HUES48 (cell line): Measurements from ENCODE around the gene PRPF19.

Experiments used
- H3K27ac ChIP-seq: one replicate; pipeline ENCODE4 v1.7.0; 2013; ENCODE audit warnings: low read depth, low read length, inconsistent platforms
- H3K27me3 ChIP-seq: 2 replicates; pipeline ENCODE4 v1.6.1; 2013; ENCODE audit warnings: mild to moderate bottlenecking, low read length; ENCODE audit not compliant: control insufficient read depth, insufficient read depth
- H3K36me3 ChIP-seq: 2 replicates; pipeline ENCODE4 v1.6.1; 2013; ENCODE audit warnings: low read length; ENCODE audit not compliant: control insufficient read depth, insufficient read depth
- H3K4me1 ChIP-seq: 2 replicates; pipeline ENCODE4 v1.6.1; 2013; ENCODE audit warnings: mild to moderate bottlenecking, low read length; ENCODE audit not compliant: control insufficient read depth, insufficient read depth
- H3K4me3 ChIP-seq: 2 replicates; pipeline ENCODE4 v1.5.1; 2013; ENCODE audit warnings: mild to moderate bottlenecking, low read depth, low read length
- H3K9ac ChIP-seq: 2 replicates; pipeline ENCODE4 v1.6.1; 2013; ENCODE audit warnings: mild to moderate bottlenecking, low read depth, low read length, moderate library complexity
- H3K9me3 ChIP-seq: 2 replicates; pipeline ENCODE4 v1.6.1; 2013; ENCODE audit warnings: low read length; ENCODE audit not compliant: control insufficient read depth, insufficient read depth

The PRPF19 gene

GRCh38 chr11:60906132-60906972 lies at the start of gene PRPF19:
Gene PRPF19, minus strand, starts transcription at chr11:60906585. Its CDS starts 203 bp downstream, at chr11:60906382.
- Histone ChIP-seq H3K4me3 (peak within 1 kb of the TSS; percentile 96), H3K4me1 (peaks cover 8% of the 10 kb centered on the region), H3K36me3 (peaks cover 29% of the 10 kb centered on the region), H3K27me3 (peaks cover 13% of the 10 kb centered on the region), H3K9me3 (no peaks in the 10 kb centered on the region), H3K27ac (peak within 1 kb of the TSS; percentile 99), H3K9ac (peak within 1 kb of the TSS; percentile 84)

- Histone ChIP-seq H3K9ac (no peak overlapping the region), H3K36me3 (no peaks in the 10 kb centered on the region), H3K4me3 (no peak overlapping the region), H3K9me3 (no peaks in the 10 kb centered on the region), H3K27ac (no peak overlapping the region), H3K4me1 (peaks cover 9% of the 10 kb centered on the region), H3K27me3 (peaks cover 14% of the 10 kb centered on the region)
Measured at GRCh38 chr11:60955571-60955970, 49.2 kb upstream of the PRPF19 start.

GRCh38 chr11:60954421-60954820 lies 48.0 kb upstream of the PRPF19 start:
- Histone ChIP-seq H3K27ac (no peak overlapping the region), H3K4me3 (no peak overlapping the region), H3K4me1 (peaks cover 9% of the 10 kb centered on the region), H3K9ac (no peak overlapping the region), H3K36me3 (no peaks in the 10 kb centered on the region), H3K9me3 (no peaks in the 10 kb centered on the region), H3K27me3 (peaks cover 25% of the 10 kb centered on the region)

- Histone ChIP-seq H3K4me3 (no peak overlapping the region), H3K9ac (no peak overlapping the region), H3K9me3 (no peaks in the 10 kb centered on the region), H3K4me1 (peaks cover 9% of the 10 kb centered on the region), H3K27me3 (peaks cover 25% of the 10 kb centered on the region), H3K36me3 (no peaks in the 10 kb centered on the region), H3K27ac (no peak overlapping the region)
Measured at GRCh38 chr11:60953781-60954180, 47.4 kb upstream of the PRPF19 start.

GRCh38 chr11:60952742-60953170 lies 46.4 kb upstream of the PRPF19 start:
- H3K27me3 ChIP-seq, result peaks cover 25% of the 10 kb centered on the region
- no peaks in the 10 kb centered on the region for H3K36me3 ChIP-seq
- peak overlapping the region; percentile 63 for H3K4me3 ChIP-seq
- H3K9me3 ChIP-seq, result no peaks in the 10 kb centered on the region
- H3K4me1 ChIP-seq, result peaks cover 13% of the 10 kb centered on the region
- no peak overlapping the region for H3K9ac ChIP-seq
- no peak overlapping the region for H3K27ac ChIP-seq

- no peak within 1 kb of the TSS for H3K27ac ChIP-seq
- H3K4me1 ChIP-seq, result peaks cover 18% of the 10 kb centered on the region
- H3K9ac ChIP-seq, result no peak within 1 kb of the TSS
- H3K9me3 ChIP-seq, result no peaks in the 10 kb centered on the region
- peaks cover 25% of the 10 kb centered on the region for H3K27me3 ChIP-seq
- peak within 1 kb of the TSS; percentile 63 for H3K4me3 ChIP-seq
- H3K36me3 ChIP-seq, result no peaks in the 10 kb centered on the region
Measured at GRCh38 chr11:60951904-60952741, 45.7 kb upstream of the PRPF19 start, which contains the start of gene SLC15A3. Gene SLC15A3, minus strand, starts transcription at chr11:60952176. Its CDS starts 625 bp downstream, at chr11:60951551.

- H3K36me3 ChIP-seq, result no peaks in the 10 kb centered on the region
- H3K4me1 ChIP-seq, result peaks cover 18% of the 10 kb centered on the region
- H3K9me3 ChIP-seq, result no peaks in the 10 kb centered on the region
- no peak overlapping the region for H3K9ac ChIP-seq
- H3K27me3 ChIP-seq, result peaks cover 25% of the 10 kb centered on the region
- no peak overlapping the region for H3K27ac ChIP-seq
- peak overlapping the region; percentile 63 for H3K4me3 ChIP-seq
Measured at GRCh38 chr11:60951606-60951903, 45.2 kb upstream of the PRPF19 start.

GRCh38 chr11:60950933-60951605 lies 44.7 kb upstream of the PRPF19 start:
- Histone ChIP-seq H3K27me3 (peaks cover 25% of the 10 kb centered on the region), H3K4me1 (peaks cover 18% of the 10 kb centered on the region), H3K27ac (no peak overlapping the region), H3K9ac (no peak overlapping the region), H3K9me3 (no peaks in the 10 kb centered on the region), H3K36me3 (no peaks in the 10 kb centered on the region), H3K4me3 (peak overlapping the region; percentile 63)

- Histone ChIP-seq H3K27ac (no peak overlapping the region), H3K9ac (no peak overlapping the region), H3K9me3 (no peaks in the 10 kb centered on the region), H3K27me3 (peaks cover 25% of the 10 kb centered on the region), H3K36me3 (no peaks in the 10 kb centered on the region), H3K4me3 (no peak overlapping the region), H3K4me1 (peaks cover 18% of the 10 kb centered on the region)
Measured at GRCh38 chr11:60950024-60950423, 43.6 kb upstream of the PRPF19 start.

- no peak overlapping the region for H3K4me3 ChIP-seq
Measured at GRCh38 chr11:60948250-60948649, 41.9 kb upstream of the PRPF19 start.

More at GRCh38 chr11:60948250-60948649, 41.9 kb upstream of the PRPF19 start:
- Histone ChIP-seq H3K27ac (no peak overlapping the region), H3K4me1 (peaks cover 18% of the 10 kb centered on the region), H3K9me3 (no peaks in the 10 kb centered on the region), H3K27me3 (peaks cover 25% of the 10 kb centered on the region), H3K36me3 (no peaks in the 10 kb centered on the region), H3K9ac (no peak overlapping the region)
